HG02610 (cell line): ENCODE data around the gene FIGN.

Experiments
- ATAC-seq: cut with Tn5 transposase; IDR thresholded peaks from one replicate; pipeline ENCODE4 v1.9.1; 2021; ENCODE audit warnings: mild to moderate bottlenecking, moderate library complexity; ENCODE audit not compliant: unreplicated experiment

Gene FIGN

GRCh38 chr2:163625632-163626031 lies 110.2 kb downstream of the FIGN start:
- ATAC-seq, result peak; percentile 67

- no peak for ATAC-seq
These were observed 114.3 kb downstream of the FIGN start for GRCh38 chr2:163621445-163622004.

GRCh38 chr2:163617517-163617916 lies 118.3 kb downstream of the FIGN start:
- ATAC-seq, result no peak

- ATAC-seq, result no peak
These were observed 122.5 kb downstream of the FIGN start for GRCh38 chr2:163613266-163613731.

- ATAC-seq, result no peak
These were observed 123.5 kb downstream of the FIGN start for GRCh38 chr2:163612332-163612731.

- no peak for ATAC-seq
These were observed 124.3 kb downstream of the FIGN start for GRCh38 chr2:163611557-163611906.

- no peak for ATAC-seq
These were observed 124.8 kb downstream of the FIGN start for GRCh38 chr2:163610817-163611556.

- ATAC-seq, result no peak
These were observed 128.2 kb downstream of the FIGN start for GRCh38 chr2:163607630-163608029.

- no peak for ATAC-seq
These were observed 128.9 kb downstream of the FIGN start for GRCh38 chr2:163606878-163607277.

- no peak for ATAC-seq
These were observed 130.0 kb downstream of the FIGN start for GRCh38 chr2:163605779-163606178.

GRCh38 chr2:163604941-163605555 lies 130.8 kb downstream of the FIGN start:
- ATAC-seq, result no peak

GRCh38 chr2:163602196-163602595 lies 133.6 kb downstream of the FIGN start:
- no peak for ATAC-seq

- no peak for ATAC-seq
These were observed 134.4 kb downstream of the FIGN start for GRCh38 chr2:163601377-163601776.

GRCh38 chr2:163600801-163601200 lies 135.0 kb downstream of the FIGN start:
- ATAC-seq, result no peak

- ATAC-seq, result no peak
These were observed 140.8 kb downstream of the FIGN start for GRCh38 chr2:163595028-163595427.

GRCh38 chr2:163594497-163594896 lies 141.3 kb downstream of the FIGN start:
- ATAC-seq, result no peak

GRCh38 chr2:163593982-163594381 lies 141.8 kb downstream of the FIGN start:
- no peak for ATAC-seq

- ATAC-seq, result no peak
These were observed 142.7 kb downstream of the FIGN start for GRCh38 chr2:163592954-163593622.

- no peak for ATAC-seq
These were observed 144.3 kb downstream of the FIGN start for GRCh38 chr2:163591461-163591860.

- ATAC-seq, result no peak
These were observed 155.1 kb downstream of the FIGN start for GRCh38 chr2:163580757-163581156.

GRCh38 chr2:163574309-163574708 lies 161.5 kb downstream of the FIGN start:
- no peak for ATAC-seq

GRCh38 chr2:163573652-163574051 lies 162.2 kb downstream of the FIGN start:
- no peak for ATAC-seq
